T-helper 2 cell treated with Interferon-gamma antibody and Interleukin-4, amounts not matched to agents 100 ng/mL and 5 ng/mL, for 36 hours (primary cell): ENCODE data around the gene METTL21C. TPM values are rescaled to one million over a fixed set of nuclear protein-coding genes. Genes with fewer than 3 reads are reported as not detected.

Experiments used
- intact Hi-C: fragments of 100-400 bp; cut with micrococcal nuclease; formaldehyde crosslinking; loops from one replicate; pipeline ENCODE4 v1.15.1; 2023
- total RNA-seq: library from RNA; stranded (reverse); gene quantifications from 2 replicates; pipeline ENCODE4 v1.2.3, GENCODE V29; 2022

Gene METTL21C
- not detected in 2 replicates for total RNA-seq

DNA sequence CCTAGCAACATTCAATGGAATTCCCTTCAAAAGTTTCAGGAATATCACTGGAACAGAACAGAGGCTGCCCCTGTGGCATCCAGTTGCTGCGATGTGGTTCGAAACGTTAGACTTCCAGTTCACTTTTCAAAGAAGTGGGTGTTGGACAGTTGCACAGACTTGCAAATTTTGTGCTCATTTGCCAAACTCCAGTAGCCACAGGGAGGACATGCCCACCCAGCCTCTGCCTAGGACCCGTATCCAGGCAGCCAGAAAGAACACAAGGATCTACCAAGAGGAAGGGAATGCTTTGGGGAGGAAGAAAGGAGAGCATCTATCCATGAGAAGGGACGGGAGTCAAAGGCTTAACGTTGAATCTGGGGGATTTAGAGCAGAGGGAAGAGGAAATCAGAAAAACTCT lies at the start of gene METTL21C:
Gene METTL21C, minus strand, starts transcription at position 108 of the 400 bp plus-strand sequence. CDS start 546 bp downstream, outside the sequence.
- intact Hi-C loops = no loop called here

- intact Hi-C loops = no loop called here
Observed at GRCh38 chr13:102742506-102742905, 47.7 kb upstream of the METTL21C start.

DNA sequence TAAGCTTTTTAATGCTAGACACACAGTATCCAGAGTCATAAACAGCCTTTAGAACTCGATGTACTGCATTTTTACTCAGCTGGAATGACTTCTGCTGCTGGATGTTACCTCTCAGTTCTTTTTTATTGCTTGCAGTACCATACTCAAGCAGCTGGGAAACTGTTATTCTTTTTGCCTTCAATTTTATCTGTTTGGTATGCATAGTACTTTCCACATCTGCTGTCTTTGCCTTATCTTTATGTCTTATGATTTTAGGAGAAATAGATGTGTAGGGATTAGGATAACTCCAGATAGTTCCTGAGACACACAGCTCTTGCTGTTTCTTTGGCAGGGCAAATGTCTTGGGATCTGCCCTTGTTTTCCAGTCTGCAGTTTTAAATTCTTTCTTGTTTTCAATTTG lies 47.3 kb upstream of the METTL21C start:
- intact Hi-C loops = no loop called here

DNA sequence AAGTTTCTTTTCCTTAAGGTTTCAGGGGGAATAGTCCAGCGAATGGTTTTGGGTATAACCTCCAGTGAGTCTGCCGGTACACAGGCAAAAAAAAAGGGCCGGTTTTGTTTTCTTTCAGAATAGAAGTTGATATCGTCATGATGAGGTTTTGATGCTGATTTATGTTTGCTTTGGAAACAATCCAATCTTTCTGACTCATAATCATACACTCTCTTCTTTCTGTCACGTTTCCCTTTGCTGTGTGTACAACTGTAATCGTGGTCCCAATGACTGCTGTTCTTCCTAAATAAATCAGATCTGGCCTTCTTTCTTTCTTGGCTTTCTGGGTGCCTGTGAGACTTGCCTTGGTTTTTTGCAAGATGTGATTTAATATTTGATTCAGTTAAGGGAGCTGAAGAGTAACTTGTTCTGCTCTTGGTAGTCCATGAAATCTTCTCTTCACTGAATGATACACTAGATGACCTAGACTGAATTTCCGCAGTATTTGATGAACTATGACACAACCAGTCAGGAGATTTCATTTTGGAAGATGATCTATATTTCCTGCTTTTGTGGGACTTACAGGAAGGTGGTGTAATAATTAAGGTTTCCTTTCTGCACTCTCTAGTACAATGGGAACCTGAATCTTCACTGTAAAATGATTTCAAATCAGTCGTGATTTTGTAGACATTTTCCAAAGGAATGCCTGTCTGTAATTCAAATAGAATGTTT lies 34.9 kb upstream of the METTL21C start:
- intact Hi-C loops = no loop called here

- intact Hi-C loops = loop anchor here (1.0 kb wide), 2 partner anchors 74 to 121 kb away; no protein-coding TSS in a partner anchor
Observed at GRCh38 chr13:102726430-102726829, 31.6 kb upstream of the METTL21C start.

DNA sequence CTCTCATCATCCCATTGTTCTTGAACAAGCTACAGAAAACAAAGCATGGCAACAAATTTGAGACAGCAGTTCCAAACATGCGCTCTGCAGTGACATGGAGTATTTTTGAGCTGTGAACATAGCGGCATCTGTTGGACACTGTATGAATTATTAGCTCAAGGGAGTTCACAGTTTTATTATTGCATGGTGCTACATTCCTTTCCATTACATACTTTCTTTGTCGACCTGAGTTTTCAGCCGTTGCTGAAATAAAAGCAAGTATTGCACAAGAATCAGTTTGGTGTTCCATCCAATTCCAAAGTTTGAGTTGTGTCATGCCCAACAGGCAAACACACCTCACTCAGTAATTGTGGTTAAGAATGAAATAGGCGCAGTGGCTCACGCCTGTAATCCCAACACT lies 30.1 kb upstream of the METTL21C start:
- intact Hi-C loops = loop anchor here (1.0 kb wide), 1 partner anchor 145 kb away; no protein-coding TSS in a partner anchor

- intact Hi-C loops = no loop called here
Observed at GRCh38 chr13:102721800-102722231, 27.0 kb upstream of the METTL21C start.

DNA sequence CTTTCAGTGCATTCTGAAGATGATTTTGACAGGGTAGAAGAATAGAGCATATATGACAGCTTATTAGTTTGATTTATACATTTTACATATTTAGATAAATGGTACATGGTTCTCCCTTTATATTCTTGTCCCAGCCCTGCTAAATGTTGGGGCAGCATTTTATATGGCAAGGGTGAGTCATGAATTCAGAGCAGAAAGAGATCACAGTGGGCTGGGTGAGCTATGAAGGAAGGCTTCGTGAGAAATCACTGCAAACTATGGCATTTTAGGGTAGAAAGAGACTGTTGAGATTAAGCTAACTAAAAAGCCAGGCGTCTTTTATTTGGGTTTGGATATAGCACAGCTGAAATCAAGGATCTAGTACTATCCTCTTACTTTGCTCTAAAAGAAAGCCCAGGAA lies 23.9 kb upstream of the METTL21C start:
- intact Hi-C loops = no loop called here

DNA sequence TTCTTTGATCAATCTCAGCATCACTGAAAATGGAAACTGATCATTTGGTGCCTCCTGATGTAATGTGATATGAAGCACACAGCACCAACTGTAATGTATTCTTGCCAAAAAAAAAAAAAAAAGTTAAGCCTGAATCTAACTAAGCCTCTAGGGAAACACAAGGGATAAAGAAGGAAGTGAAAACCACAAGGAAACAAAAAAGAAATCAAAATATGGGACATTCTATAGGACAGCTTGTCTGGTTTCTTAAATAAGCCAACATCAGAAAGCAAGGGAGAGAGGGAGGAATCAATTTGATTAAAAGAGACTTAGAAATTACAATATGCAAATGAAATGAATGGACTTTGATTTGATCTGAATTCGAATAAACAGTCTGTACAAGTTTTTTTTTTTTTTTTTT lies 20.6 kb upstream of the METTL21C start:
- intact Hi-C loops = no loop called here

DNA sequence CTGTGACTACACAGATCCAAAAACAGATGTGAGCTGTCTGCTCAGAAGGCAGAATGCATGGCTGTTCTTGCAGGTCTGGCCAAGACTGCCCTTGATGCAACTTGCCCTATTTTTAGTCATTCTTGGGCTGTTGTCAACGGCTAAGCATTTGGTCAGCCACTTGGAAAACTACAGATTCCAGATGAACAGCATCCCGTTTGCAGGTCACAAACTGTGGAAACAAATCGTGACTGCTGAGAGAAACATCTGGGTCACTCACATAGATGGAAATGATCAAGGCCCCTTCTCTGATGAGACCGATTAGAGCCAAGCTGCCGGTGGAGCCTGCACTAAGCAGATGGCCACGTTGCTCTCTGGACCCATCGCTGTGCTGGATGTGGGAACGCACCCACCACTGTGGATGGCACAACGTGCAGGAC lies 15.4 kb upstream of the METTL21C start:
- intact Hi-C loops = no loop called here

DNA sequence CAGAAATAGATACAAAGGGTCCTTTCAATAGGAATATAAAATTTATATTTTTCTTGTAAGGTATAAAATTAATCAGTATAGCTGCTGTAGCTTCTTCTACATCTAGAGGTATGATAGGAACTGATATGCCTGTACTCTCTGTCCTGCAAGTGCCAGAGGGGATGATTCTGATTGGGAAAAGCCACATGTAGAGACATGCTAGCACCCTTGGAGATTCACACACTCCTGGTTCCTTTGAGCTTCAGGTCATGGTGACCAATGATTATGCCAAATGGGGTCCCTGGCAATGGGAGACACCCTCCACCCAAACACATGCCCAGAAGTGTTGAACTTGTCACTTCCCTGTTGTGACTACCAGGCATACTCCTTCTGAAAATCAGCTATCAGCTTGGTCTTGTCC lies 14.7 kb upstream of the METTL21C start:
- intact Hi-C loops = no loop called here

- intact Hi-C loops = no loop called here
Observed at GRCh38 chr13:102708991-102709390, 14.1 kb upstream of the METTL21C start.

DNA sequence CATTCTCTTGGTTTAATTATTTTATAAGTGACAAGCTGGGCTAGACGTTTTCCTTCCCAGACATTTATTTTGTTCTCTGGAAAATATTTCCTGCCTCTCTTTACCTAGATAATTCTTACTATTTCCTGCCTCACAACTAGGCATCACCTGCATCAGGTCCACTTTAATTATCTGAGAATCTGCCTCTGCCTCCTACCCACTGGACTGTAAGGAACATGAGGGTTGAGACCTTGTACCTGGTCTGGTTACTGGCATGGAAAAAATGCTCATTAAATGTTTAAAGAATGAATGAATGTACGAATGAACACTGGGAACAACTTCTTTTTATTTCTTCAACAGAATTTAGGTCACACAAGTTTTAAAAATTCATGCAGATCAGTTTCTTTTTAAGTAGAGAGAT lies 13.4 kb upstream of the METTL21C start:
- intact Hi-C loops = no loop called here

DNA sequence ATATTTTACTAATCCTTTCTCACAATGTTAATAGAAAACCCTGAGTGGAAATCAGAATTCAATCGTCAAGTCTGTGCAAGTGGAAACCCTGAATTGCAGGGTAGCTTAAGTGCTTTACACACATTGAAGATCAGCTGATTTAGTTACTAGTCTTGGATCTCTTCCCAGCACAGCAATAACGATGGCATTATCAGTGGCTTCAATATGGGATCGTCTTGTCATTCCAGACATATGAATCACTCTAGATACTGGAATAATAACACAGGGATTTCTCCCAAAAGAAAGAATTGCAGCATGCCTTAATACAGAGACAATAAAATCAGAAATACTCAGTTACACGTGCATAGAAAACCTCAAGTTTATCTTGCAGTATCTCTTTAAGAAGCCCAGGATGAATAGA lies 12.6 kb upstream of the METTL21C start:
- intact Hi-C loops = no loop called here

DNA sequence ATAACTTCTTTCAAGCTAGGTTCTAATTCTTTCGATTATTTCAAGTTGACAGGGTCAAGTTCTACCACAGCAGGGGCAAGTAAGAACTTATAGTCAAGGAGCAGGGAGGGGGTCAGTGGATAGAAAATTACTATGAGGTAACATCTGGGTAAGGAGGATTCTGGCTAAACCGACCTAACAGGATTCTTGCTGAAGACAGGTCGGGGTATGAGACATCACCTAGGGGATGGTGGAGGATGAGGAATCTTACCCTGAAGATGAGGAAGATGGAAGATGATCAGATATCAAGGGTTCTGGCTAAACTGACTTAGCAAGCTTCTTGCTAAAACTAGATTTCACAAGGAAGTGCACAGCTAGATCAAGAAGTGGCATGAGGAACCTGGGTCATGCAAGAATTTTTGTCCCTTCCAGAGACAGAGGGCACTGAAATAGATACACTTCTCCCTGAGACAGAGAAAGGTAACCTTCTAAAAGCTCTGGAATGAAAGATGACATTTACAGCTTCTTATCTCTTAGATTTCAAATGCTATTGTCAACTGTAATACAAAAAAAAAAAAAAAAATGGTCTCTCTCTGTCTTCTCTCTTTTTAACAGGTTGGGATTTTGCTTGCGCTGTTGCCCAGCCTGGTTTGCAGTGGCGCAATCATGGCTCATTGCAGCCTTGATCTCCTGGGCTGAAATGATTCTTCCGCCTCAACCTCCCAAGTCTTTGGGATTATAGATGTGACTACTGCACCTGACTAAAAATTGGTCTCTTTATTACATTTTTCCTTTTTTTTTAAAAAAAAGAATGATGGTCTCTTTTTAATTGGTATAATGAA lies 9.6 kb upstream of the METTL21C start:
- intact Hi-C loops = no loop called here

- intact Hi-C loops = no loop called here
Observed at GRCh38 chr13:102703726-102704035, 8.8 kb upstream of the METTL21C start.

DNA sequence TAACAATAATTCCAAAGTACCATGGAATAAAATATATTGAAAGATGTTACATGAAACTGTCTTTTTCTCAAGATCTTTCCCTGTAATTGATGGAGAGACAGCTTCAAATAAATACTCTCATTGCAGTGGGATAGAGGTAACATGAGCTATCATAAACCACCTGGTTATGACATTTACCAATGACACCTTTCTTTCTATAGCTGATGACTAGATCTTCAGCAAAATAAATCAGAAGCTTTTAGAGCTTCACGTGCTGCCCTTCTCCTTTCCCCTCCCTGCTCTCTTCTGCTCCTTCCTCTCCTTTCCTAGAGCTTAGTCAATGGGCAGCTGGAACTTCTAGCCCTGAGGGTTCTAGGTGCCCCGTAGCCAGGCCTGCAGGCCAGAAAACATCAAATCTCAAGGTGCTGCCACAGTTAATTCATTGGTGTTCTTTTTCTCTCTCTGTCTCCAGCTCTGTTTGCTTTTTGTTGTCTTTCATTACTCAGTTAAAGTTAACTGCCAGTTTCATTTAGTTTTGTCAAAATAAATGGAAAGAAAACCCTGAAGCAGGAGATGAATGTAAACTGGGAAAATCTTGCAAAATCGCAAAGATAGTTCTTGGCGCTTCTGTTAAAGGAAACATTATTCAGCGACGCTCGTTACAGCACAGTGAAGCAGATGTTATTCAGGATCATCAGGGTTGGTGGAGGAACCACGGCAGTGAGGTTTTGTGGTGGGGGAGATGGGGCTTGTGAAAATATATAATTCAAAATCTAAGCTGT lies 8.3 kb upstream of the METTL21C start:
- intact Hi-C loops = no loop called here

- intact Hi-C loops = no loop called here
Observed at GRCh38 chr13:102701331-102701730, 6.5 kb upstream of the METTL21C start.

DNA sequence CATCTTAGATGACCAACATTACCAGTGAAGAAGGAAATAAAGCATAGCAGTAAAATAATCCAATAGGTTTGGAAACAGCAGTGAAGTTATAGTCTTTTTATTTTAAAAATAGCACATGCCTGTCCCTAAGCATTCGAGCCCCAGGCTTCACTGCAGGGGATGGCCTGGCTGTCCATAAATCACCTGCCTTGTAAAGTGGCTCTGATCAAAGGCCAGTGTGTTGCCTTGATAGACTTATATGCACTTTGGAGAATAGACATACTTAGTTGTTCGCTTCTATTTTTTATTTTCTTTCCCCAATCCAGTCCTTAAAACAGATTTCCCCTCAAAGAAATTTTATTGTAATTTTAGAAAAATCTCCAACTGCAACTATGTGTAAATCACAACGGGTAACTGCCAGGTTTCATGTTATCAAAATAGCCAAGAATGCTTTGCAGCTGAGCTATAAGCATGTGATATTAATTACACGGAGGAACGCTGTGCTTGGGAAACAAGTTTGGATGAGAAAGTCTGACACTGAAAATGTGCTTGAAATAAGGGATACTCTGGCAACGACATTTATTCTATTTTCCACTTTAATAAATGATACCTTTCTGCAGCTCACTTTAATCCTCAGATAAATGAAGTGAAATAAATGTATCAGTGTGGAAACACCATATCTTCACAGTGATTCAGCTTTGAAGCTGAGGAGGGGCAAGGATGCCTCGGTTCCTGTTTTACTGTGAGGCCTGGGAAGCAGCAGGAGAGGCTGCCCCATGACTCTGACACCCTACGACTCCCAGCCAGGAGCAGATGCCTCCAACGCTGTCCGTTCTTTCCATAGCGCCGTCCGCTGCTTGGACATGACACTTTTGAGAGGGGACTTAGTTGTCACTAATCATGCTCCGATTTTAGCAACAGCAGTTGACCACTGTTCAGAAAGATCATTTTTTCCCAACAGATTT lies 5.5 kb upstream of the METTL21C start:
- intact Hi-C loops = no loop called here

DNA sequence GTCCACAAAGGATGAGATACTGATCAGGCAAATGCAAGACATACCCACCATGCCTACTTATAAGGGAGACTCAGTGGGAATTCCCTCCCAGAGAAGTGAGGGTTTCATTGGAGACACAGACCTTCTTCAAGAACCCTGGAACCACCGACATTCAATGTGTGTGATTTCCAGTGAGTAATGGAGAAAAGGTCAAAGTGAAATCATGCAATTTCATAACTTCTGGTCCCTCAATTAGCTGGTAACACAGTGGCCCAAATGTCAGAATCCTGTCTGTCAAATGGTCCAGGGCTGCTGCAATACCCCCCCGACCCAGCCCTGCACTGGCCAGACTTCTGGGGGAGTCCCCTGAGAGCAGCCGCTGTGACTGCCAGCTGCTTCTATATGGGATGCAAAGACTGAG lies 4.7 kb upstream of the METTL21C start:
- intact Hi-C loops = no loop called here

GRCh38 chr13:102698649-102698980 lies 3.8 kb upstream of the METTL21C start:
- intact Hi-C loops = no loop called here
